ENCODE data around the gene BEAN1. TPM values are rescaled to one million over a fixed set of nuclear protein-coding genes. Genes with fewer than 3 reads are reported as not detected.

BEAN1 gene
- total and polyA plus RNA-seq, 9 of the 15 experiments (the other 6 are each of a cell fraction or from before 2014, with no cell fraction given), result not detected

DNA sequence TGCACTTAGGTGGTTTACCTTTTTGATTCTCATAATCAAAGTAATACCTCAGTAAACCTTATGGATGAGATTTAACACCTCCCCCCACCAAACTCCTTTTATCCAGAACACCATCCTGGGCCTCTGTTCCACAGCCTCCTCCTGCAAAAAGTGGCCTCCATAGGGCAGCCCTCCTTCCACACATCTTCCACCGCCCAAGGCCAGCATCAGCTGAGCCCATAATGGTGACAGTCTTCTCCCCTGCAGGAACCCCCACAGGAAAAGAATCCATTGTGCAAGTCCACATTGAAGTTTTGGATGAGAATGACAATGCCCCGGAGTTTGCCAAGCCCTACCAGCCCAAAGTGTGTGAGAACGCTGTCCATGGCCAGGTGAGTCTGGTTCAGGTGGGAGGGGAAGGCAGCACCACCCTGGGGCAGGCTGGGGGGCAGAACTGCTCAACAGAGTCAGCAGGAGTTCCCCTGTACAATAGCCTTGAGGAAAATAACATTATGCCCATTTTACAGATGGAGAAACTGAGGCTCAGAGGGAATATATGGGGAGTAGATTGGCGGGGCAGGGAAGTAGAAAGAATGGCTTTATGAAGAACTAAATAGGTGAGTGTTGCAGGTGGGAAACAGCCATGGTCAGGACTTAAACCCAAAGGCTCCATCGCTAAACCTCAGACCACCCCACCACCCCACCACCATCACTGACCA is 29.2 kb upstream of the BEAN1 start:
- ATAC-seq (no peak), FAIRE-seq (no peak), DNase-seq (ENCODE audit: extremely low read depth in 1 of 4, low spot score in 3 of 4) (no peak)
- H3K4me1 ChIP-seq (replicated peaks in 1 of 2; ENCODE audit: control insufficient read depth in 2 of 2, insufficient read depth in 2 of 2, low read length in 2 of 2), result peaks cover 0 to 4% of the 10 kb centered on the region in 2 experiments; a peak in 1 of 5 replicates
- H3K36me3 ChIP-seq (ENCODE audit: control insufficient read depth, insufficient read depth, low read length), result no peaks in the 10 kb centered on the region
- H3K27me3 ChIP-seq (ENCODE audit: control insufficient read depth in 2 of 2, insufficient read depth in 2 of 2, low read length in 2 of 2), result peaks cover 10 to 14% of the 10 kb centered on the region in 2 experiments; a peak in 4 of 5 replicates
- H2AFZ ChIP-seq (ENCODE audit: low read depth, low read length), result no peak overlapping the region
- no peak overlapping the region for H3K9ac ChIP-seq (ENCODE audit: insufficient read depth in 1 of 2, low read depth in 2 of 2, low read length in 2 of 2)
- no TSS peak for BruUV-seq (replicated peaks)
- H3K4me2 ChIP-seq (ENCODE audit: insufficient read depth, low read length), result no peak overlapping the region
- WGBS (ENCODE audit: insufficient coverage, low coverage, missing lambda C conversion rate), result 0% methylated on average over 5 of the region's 5 CpGs
- no peaks in the 10 kb centered on the region for H4K20me1 ChIP-seq (replicated peaks; ENCODE audit: control insufficient read depth, insufficient read depth, low read length)
- no peak overlapping the region for H3K27ac ChIP-seq (ENCODE audit: extremely low read depth, low read depth, low read length)
- POLR2A ChIA-PET, result no interaction called here
- no peaks in the 10 kb centered on the region for H3K79me2 ChIP-seq (ENCODE audit: control insufficient read depth, insufficient read depth, low read length)
- intact Hi-C loops (cut with micrococcal nuclease) (no loop called here), in situ Hi-C loops (cut with MboI) (no loop called here)
- H3K9me3 ChIP-seq (replicated peaks; ENCODE audit: control insufficient read depth, insufficient read depth, low read depth, low read length), result no peaks in the 10 kb centered on the region
- CTCF ChIA-PET (ENCODE audit: low intra/inter-chr PET ratio), result interaction anchor here (0.7 kb wide), 1 partner anchor 12 kb away, joined by 3 read pairs; no protein-coding TSS in a partner anchor
- no peak overlapping the region for H3K4me3 ChIP-seq
- no peaks in the 10 kb centered on the region for H3K9me1 ChIP-seq (ENCODE audit: control insufficient read depth, insufficient read depth, low read length)
- TF ChIP-seq IRF2 (CRISPR knock-in tag; IDR thresholded peaks at IDR 0.05), result no peak
- no peak for TF ChIP-seq ATF7 (IDR thresholded peaks at IDR 0.05)
- TF ChIP-seq RCOR1 (IDR thresholded peaks at IDR 0.05; ENCODE audit: borderline replicate concordance in 1 of 2, low read depth in 2 of 2, low read length in 2 of 2), result 0 out of 4 replicates have a peak, but pooled peaks of 1 of the 2 experiments have one; percentile 35
- TF ChIP-seq, protein P1, sequence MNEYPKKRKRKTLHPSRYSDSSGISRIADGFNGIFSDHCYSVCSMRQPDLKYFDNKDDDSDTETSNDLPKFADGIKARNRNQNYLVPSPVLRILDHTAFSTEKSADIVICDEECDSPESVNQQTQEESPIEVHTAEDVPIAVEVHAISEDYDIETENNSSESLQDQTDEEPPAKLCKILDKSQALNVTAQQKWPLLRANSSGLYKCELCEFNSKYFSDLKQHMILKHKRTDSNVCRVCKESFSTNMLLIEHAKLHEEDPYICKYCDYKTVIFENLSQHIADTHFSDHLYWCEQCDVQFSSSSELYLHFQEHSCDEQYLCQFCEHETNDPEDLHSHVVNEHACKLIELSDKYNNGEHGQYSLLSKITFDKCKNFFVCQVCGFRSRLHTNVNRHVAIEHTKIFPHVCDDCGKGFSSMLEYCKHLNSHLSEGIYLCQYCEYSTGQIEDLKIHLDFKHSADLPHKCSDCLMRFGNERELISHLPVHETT (CRISPR knock-in tag; conservative IDR thresholded peaks at IDR 0.05 in 1 of 2, IDR thresholded peaks at IDR 0.05 in 1 of 2), result no peak
- TF ChIP-seq SNRNP70 (optimal IDR thresholded peaks at IDR 0.05; ENCODE audit: low read depth, low read length), result no peak
- no peak for TF ChIP-seq SREBF2 (CRISPR knock-in tag; IDR thresholded peaks at IDR 0.05)
- TF ChIP-seq ZNF408 (CRISPR knock-in tag; IDR thresholded peaks at IDR 0.05; ENCODE audit: low read depth), result no peak
- TF ChIP-seq RHOXF2B (CRISPR knock-in tag; conservative IDR thresholded peaks at IDR 0.05), result no peak
- no peak for TF ChIP-seq ZNF41 (CRISPR knock-in tag; conservative IDR thresholded peaks at IDR 0.05)
- TF ChIP-seq, protein P2, sequence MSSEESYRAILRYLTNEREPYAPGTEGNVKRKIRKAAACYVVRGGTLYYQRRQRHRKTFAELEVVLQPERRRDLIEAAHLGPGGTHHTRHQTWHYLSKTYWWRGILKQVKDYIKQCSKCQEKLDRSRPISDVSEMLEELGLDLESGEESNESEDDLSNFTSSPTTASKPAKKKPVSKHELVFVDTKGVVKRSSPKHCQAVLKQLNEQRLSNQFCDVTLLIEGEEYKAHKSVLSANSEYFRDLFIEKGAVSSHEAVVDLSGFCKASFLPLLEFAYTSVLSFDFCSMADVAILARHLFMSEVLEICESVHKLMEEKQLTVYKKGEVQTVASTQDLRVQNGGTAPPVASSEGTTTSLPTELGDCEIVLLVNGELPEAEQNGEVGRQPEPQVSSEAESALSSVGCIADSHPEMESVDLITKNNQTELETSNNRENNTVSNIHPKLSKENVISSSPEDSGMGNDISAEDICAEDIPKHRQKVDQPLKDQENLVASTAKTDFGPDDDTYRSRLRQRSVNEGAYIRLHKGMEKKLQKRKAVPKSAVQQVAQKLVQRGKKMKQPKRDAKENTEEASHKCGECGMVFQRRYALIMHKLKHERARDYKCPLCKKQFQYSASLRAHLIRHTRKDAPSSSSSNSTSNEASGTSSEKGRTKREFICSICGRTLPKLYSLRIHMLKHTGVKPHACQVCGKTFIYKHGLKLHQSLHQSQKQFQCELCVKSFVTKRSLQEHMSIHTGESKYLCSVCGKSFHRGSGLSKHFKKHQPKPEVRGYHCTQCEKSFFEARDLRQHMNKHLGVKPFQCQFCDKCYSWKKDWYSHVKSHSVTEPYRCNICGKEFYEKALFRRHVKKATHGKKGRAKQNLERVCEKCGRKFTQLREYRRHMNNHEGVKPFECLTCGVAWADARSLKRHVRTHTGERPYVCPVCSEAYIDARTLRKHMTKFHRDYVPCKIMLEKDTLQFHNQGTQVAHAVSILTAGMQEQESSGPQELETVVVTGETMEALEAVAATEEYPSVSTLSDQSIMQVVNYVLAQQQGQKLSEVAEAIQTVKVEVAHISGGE (CRISPR knock-in tag; IDR thresholded peaks at IDR 0.05), result no peak
- 0 out of 4 replicates have a peak, but pooled peaks of 1 of the 2 experiments have one; percentile 29 for TF ChIP-seq KDM1A (IDR thresholded peaks at IDR 0.05)
- no peak for TF ChIP-seq PRPF4 (IDR thresholded peaks at IDR 0.05; ENCODE audit: insufficient read depth, low read depth, low read length, poor library complexity, severe bottlenecking)
- TF ChIP-seq RBM14 (IDR thresholded peaks at IDR 0.05; ENCODE audit: borderline replicate concordance, insufficient read depth, low read depth, low read length), result no peak
- no peak for TF ChIP-seq NCOA1 (IDR thresholded peaks at IDR 0.05; ENCODE audit: low read depth)
- no peak for TF ChIP-seq SMARCE1 (IDR thresholded peaks at IDR 0.05)
- no peak for TF ChIP-seq SIRT6 (IDR thresholded peaks at IDR 0.05; ENCODE audit: low read depth, low read length)
- TF ChIP-seq HNRNPLL (IDR thresholded peaks at IDR 0.05; ENCODE audit: low read depth, low read length, poor library complexity, severe bottlenecking), result no peak
- TF ChIP-seq EHMT2 (IDR thresholded peaks at IDR 0.05), result no peak

Measured in K562 (cell line).